ENCODE data around the gene ZSWIM3. TPM values are rescaled to one million over a fixed set of nuclear protein-coding genes. Genes with fewer than 3 reads are reported as not detected.

The ZSWIM3 gene
- total RNA-seq, 2 experiments from 2014 or later = 0.36 to 0.44 TPM

GRCh38 chr20:45836841-45837240, 20.6 kb upstream of the ZSWIM3 start:
- no peak for TF ChIP-seq CTCF (IDR thresholded peaks at IDR 0.05)
- ATAC-seq (ENCODE audit: poor library complexity) (no peak), DNase-seq (no peak)
- Mint-ChIP-seq H3K27ac (peak overlapping the region; percentile 25), H3K4me3 (peak overlapping the region; percentile 12), H3K9me3 (no peaks in the 10 kb centered on the region), H3K4me1 (ENCODE audit: low read depth) (peaks cover 16% of the 10 kb centered on the region), H3K36me3 (ENCODE audit: low read depth) (no peaks in the 10 kb centered on the region), H3K27me3 (no peaks in the 10 kb centered on the region)
- H3K27ac ChIP-seq (ENCODE audit: low read depth in 1 of 2, low read length in 2 of 2) = no peak overlapping the region
- ChIA-PET POLR2A (no interaction called here), CTCF (no interaction called here)
- peaks cover 25% of the 10 kb centered on the region for H3K4me1 ChIP-seq (ENCODE audit: insufficient read depth, low read length)
- H3K4me3 ChIP-seq (ENCODE audit: low read length) = no peak overlapping the region
- H3K9me3 ChIP-seq (ENCODE audit: control insufficient read depth in 1 of 2, insufficient read depth in 1 of 2, low read length in 2 of 2) = no peaks in the 10 kb centered on the region
- H3K27me3 ChIP-seq (ENCODE audit: control insufficient read depth in 1 of 2, insufficient read depth in 2 of 2, low read length in 2 of 2) = no peaks in the 10 kb centered on the region
- H3K36me3 ChIP-seq (ENCODE audit: insufficient read depth, low read length) = peaks cover 4% of the 10 kb centered on the region
- intact Hi-C loops (cut with DNase I, micrococcal nuclease) = no loop called here

- POLR2A ChIA-PET = interaction anchor here (1.3 to 1.5 kb wide), 2 partner anchors 16 to 132 kb away, joined by 3 to 4 read pairs; no protein-coding TSS in a partner anchor
Observed at GRCh38 chr20:45840700-45841198, 16.7 kb upstream of the ZSWIM3 start.

GRCh38 chr20:45841407-45842129, 15.8 kb upstream of the ZSWIM3 start:
- H3K4me1 ChIP-seq (ENCODE audit: insufficient read depth, low read length) = no peaks in the 10 kb centered on the region
- H3K9me3 Mint-ChIP-seq = no peaks in the 10 kb centered on the region
- no peak overlapping the region for H3K4me3 ChIP-seq (ENCODE audit: low read length)
- DNase-seq = no peak
- ChIA-PET POLR2A (interaction anchor here (1.2 to 1.3 kb wide), 2 partner anchors 15 to 93 kb away, joined by 3 read pairs; partner anchors contain the start of gene PCIF1), CTCF (interaction anchor here (1.3 kb wide), 1 partner anchor 42 kb away, joined by 3 read pairs; no protein-coding TSS in a partner anchor)
- H3K36me3 ChIP-seq (ENCODE audit: insufficient read depth, low read length) = peaks cover 48% of the 10 kb centered on the region
- H3K36me3 Mint-ChIP-seq (ENCODE audit: low read depth) = peaks cover 43% of the 10 kb centered on the region
- ATAC-seq (ENCODE audit: poor library complexity) = no peak
- TF ChIP-seq CTCF (IDR thresholded peaks at IDR 0.05) = no peak
- H3K27me3 Mint-ChIP-seq = no peaks in the 10 kb centered on the region
- no peaks in the 10 kb centered on the region for H3K9me3 ChIP-seq (ENCODE audit: control insufficient read depth in 1 of 2, insufficient read depth in 1 of 2, low read length in 2 of 2)
- H3K27ac ChIP-seq (ENCODE audit: low read depth in 1 of 2, low read length in 2 of 2) = no peak overlapping the region
- no peak overlapping the region for H3K27ac Mint-ChIP-seq
- no peaks in the 10 kb centered on the region for H3K27me3 ChIP-seq (ENCODE audit: control insufficient read depth in 1 of 2, insufficient read depth in 2 of 2, low read length in 2 of 2)
- H3K4me1 Mint-ChIP-seq (ENCODE audit: low read depth) = no peaks in the 10 kb centered on the region
- no peak overlapping the region for H3K4me3 Mint-ChIP-seq
- intact Hi-C loops (cut with DNase I, micrococcal nuclease) = no loop called here

More at GRCh38 chr20:45840700-45841198, 16.7 kb upstream of the ZSWIM3 start:
- H3K36me3 Mint-ChIP-seq (ENCODE audit: low read depth) = peaks cover 34% of the 10 kb centered on the region
- ATAC-seq (ENCODE audit: poor library complexity) (no peak), DNase-seq (no peak)
- H3K4me3 ChIP-seq (ENCODE audit: low read length) = no peak overlapping the region
- intact Hi-C loops (cut with DNase I, micrococcal nuclease) = no loop called here
- no peaks in the 10 kb centered on the region for H3K27me3 Mint-ChIP-seq
- no peak overlapping the region for H3K4me3 Mint-ChIP-seq
- H3K36me3 ChIP-seq (ENCODE audit: insufficient read depth, low read length) = peaks cover 40% of the 10 kb centered on the region
- TF ChIP-seq CTCF (IDR thresholded peaks at IDR 0.05) = no peak
- CTCF ChIA-PET = interaction anchor here (1.3 kb wide), 1 partner anchor 41 kb away, joined by 3 read pairs; no protein-coding TSS in a partner anchor
- H3K4me1 Mint-ChIP-seq (ENCODE audit: low read depth) = no peaks in the 10 kb centered on the region
- H3K27me3 ChIP-seq (ENCODE audit: control insufficient read depth in 1 of 2, insufficient read depth in 2 of 2, low read length in 2 of 2) = no peaks in the 10 kb centered on the region
- H3K4me1 ChIP-seq (ENCODE audit: insufficient read depth, low read length) = no peaks in the 10 kb centered on the region
- H3K9me3 ChIP-seq (ENCODE audit: control insufficient read depth in 1 of 2, insufficient read depth in 1 of 2, low read length in 2 of 2) = no peaks in the 10 kb centered on the region
- no peak overlapping the region for H3K27ac Mint-ChIP-seq
- H3K9me3 Mint-ChIP-seq = no peaks in the 10 kb centered on the region
- H3K27ac ChIP-seq (ENCODE audit: low read depth in 1 of 2, low read length in 2 of 2) = no peak overlapping the region
